Measurements from ENCODE around the gene RAMACL. TPM values are rescaled to one million over a fixed set of nuclear protein-coding genes. Genes with fewer than 3 reads are reported as not detected.

Gene RAMACL
- total RNA-seq, result 5.2 TPM

GRCh38 chr6:166586424-166587156 is at the start of gene RAMACL:
TSS of gene RAMACL (minus strand) at chr6:166586678. CDS start at chr6:166586477, 201 bp downstream.

GRCh38 chr6:166627033-166627874 is 40.8 kb upstream of the RAMACL start, which contains the start of gene RPS6KA2:
TSS of gene RPS6KA2 (minus strand) at chr6:166627251. CDS start at chr6:166627019, 232 bp downstream.

Other genes with a start within 250 kb of the RAMACL start
- gene SFT2D1, start 244.1 kb downstream of the RAMACL start, total RNA-seq, result 42.3 TPM
- gene MPC1, start 203.7 kb downstream of the RAMACL start, total RNA-seq, result 41.2 TPM
- 37.1 TPM for gene RPS6KA2, start 40.6 kb upstream of the RAMACL start, total RNA-seq

Measured in camera-type eye (tissue), 1 donor.